Spleen (tissue), 11 donors: ENCODE data around the gene PLEKHF1. TPM values are rescaled to one million over a fixed set of nuclear protein-coding genes. Genes with fewer than 3 reads are reported as not detected.

Experiments
- DNase-seq: peaks from one replicate; pipeline ENCODE4 v3.0.0-alpha.2; 2020
- H3K27ac ChIP-seq, 8 donors: fragments of 200-600 bp; sonication (generic) in 7 of 8; 1 replicate in 4 of 8; 2 replicates in 4 of 8; pipeline versions ENCODE4 v1.5.0 to v1.8.0; 2016 to 2021; ENCODE audit warnings: inconsistent platforms in 4 of 8, mild to moderate bottlenecking in 4 of 8, moderate library complexity in 1 of 8
- H3K27me3 ChIP-seq, 7 donors: fragments of 200-600 bp; sonication (generic) in 6 of 7; replicated peaks in 1 of 7; 1 replicate in 4 of 7; 2 replicates in 3 of 7; pipeline versions ENCODE4 v1.5.0 to v1.8.0; 2016 to 2021; ENCODE audit warnings: inconsistent platforms in 3 of 7, mild to moderate bottlenecking in 1 of 7
- H3K36me3 ChIP-seq, 6 donors: fragments of 200-600 bp; sonication (generic) in 5 of 6; 1 replicate in 4 of 6; 2 replicates in 2 of 6; pipeline versions ENCODE4 v1.5.0 to v1.8.0; 2016 to 2021; ENCODE audit warnings: inconsistent platforms in 2 of 6
- H3K4me1 ChIP-seq, 6 donors: fragments of 200-600 bp; sonication (generic) in 5 of 6; 1 replicate in 3 of 6; 2 replicates in 3 of 6; pipeline versions ENCODE4 v1.5.0 to v1.8.0; 2016 to 2021; ENCODE audit warnings: inconsistent platforms in 3 of 6
- H3K4me3 ChIP-seq, 8 donors: fragments of 200-600 bp; sonication (generic) in 7 of 8; 1 replicate in 4 of 8; 2 replicates in 4 of 8; pipeline versions ENCODE4 v1.5.0 to v1.8.0; 2016 to 2021; ENCODE audit warnings: inconsistent platforms in 4 of 8, mild to moderate bottlenecking in 4 of 8, moderate library complexity in 2 of 8
- H3K9me3 ChIP-seq, 8 donors: fragments of 200-600 bp; sonication (generic) in 7 of 8; 1 replicate in 4 of 8; 2 replicates in 4 of 8; pipeline versions ENCODE4 v1.5.0 to v1.8.0; 2016 to 2021; ENCODE audit warnings: inconsistent platforms in 4 of 8
- POLR2A ChIP-seq, 3 donors: fragments of 450-650 bp; IDR thresholded peaks; one replicate each; pipeline ENCODE4 v1.5.1; 2017; ENCODE audit warnings: antibody characterized with exemption in 3 of 3, mild to moderate bottlenecking in 1 of 3
- POLR2AphosphoS5 ChIP-seq, 3 donors: sonication (generic); formaldehyde crosslinking; IDR thresholded peaks; one replicate each; pipeline ENCODE4 v1.5.1; 2017; ENCODE audit warnings: antibody characterized with exemption in 3 of 3
- WGBS, 5 donors: extraction: QIAGEN DNeasy Blood & Tissue Kit in 3 of 5; methylation state at CpG; one replicate each; pipeline versions ENCODE4 v1.1.5 to v1.1.7; 2013 to 2018; 5-methylcytosine and 5-hydroxymethylcytosine counted together
- intact Hi-C: fragments of 100-400 bp; cut with DNase I; formaldehyde crosslinking; loops from one replicate; pipeline ENCODE4 v1.15.0; 2023; ENCODE audit warnings: low total_unique reads
- polyA plus RNA-seq, 3 donors: library from polyadenylated mRNA; stranded (reverse); fragments of 200-250 nt; gene quantifications; one replicate each; pipeline ENCODE4 v1.2.1, GENCODE V29; 2013
- total RNA-seq, 7 donors: library from RNA; depleted of rRNA in 3 of 7; stranded (reverse); fragments of >200 nt in 3 of 7; fragmentation: NEBNext Ultra II Directional in 4 of 7; extraction: Animal tissue kit (Norgen Biotek cat#: 25700) in 4 of 7; gene quantifications; one replicate each; pipeline versions ENCODE4 v1.1.0 to v1.2.1, GENCODE V29; 2016 to 2021
- TF ChIP-seq, protein P1 (sequence below), 11 experiments: fragments of 200-600 bp in 7 of 11; fragments of 450-650 bp in 4 of 11; sonication (generic) in 4 of 11; IDR thresholded peaks in 8 of 11; conservative IDR thresholded peaks in 3 of 11; 1 replicate in 7 of 11; 2 replicates in 4 of 11; pipeline versions ENCODE4 v1.4.0 to v1.8.0; 2016 to 2021; ENCODE audit warnings: antibody characterized with exemption in 11 of 11, inconsistent platforms in 4 of 11, mild to moderate bottlenecking in 1 of 11
- donor health status: healthy with polysubstance abuse.
- donor health status: DM: no; HTN: no; CAD: no; lungs with moderate emphysema.
- donor health status: DM: no; HTN: no; CAD: no.
- donor health status: Bipolar disorder and iron deficiency.
- donor health status: healthy.
- donor health status: DM: no; HTN: no; CAD: no.
- donor health status: DM: yes; HTN: yes; CAD: no.

Gene PLEKHF1
- total and polyA plus RNA-seq, 10 donors = 9.7 to 28.0 (median 18.2) TPM

GRCh38 chr19:29634002-29634401 lies 31.3 kb upstream of the PLEKHF1 start:
- no peaks in the 10 kb centered on the region for H3K27me3 ChIP-seq
- H3K27ac ChIP-seq = no peak overlapping the region
- no peaks in the 10 kb centered on the region for H3K36me3 ChIP-seq
- no peaks in the 10 kb centered on the region for H3K4me1 ChIP-seq
- H3K4me3 ChIP-seq = no peak overlapping the region
- DNase-seq = no peak
- WGBS, 5 donors = 74 to 80% (median 76%) methylated on average over 2 of the region's 2 CpGs
- intact Hi-C loops = no loop called here
- H3K9me3 ChIP-seq = peaks cover 0 to 5% (median 0%) of the 10 kb centered on the region in 8 donors
- TF ChIP-seq POLR2A (IDR thresholded peaks at IDR 0.05) = no peak
- TF ChIP-seq, protein P1, sequence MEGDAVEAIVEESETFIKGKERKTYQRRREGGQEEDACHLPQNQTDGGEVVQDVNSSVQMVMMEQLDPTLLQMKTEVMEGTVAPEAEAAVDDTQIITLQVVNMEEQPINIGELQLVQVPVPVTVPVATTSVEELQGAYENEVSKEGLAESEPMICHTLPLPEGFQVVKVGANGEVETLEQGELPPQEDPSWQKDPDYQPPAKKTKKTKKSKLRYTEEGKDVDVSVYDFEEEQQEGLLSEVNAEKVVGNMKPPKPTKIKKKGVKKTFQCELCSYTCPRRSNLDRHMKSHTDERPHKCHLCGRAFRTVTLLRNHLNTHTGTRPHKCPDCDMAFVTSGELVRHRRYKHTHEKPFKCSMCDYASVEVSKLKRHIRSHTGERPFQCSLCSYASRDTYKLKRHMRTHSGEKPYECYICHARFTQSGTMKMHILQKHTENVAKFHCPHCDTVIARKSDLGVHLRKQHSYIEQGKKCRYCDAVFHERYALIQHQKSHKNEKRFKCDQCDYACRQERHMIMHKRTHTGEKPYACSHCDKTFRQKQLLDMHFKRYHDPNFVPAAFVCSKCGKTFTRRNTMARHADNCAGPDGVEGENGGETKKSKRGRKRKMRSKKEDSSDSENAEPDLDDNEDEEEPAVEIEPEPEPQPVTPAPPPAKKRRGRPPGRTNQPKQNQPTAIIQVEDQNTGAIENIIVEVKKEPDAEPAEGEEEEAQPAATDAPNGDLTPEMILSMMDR (IDR thresholded peaks at IDR 0.05 in 8 of 11, conservative IDR thresholded peaks at IDR 0.05 in 3 of 11) = no peak
- TF ChIP-seq POLR2AphosphoS5 (IDR thresholded peaks at IDR 0.05) = no peak

- no peaks in the 10 kb centered on the region for H3K4me1 ChIP-seq
Measured at GRCh38 chr19:29634423-29635130, 30.7 kb upstream of the PLEKHF1 start.

DNA sequence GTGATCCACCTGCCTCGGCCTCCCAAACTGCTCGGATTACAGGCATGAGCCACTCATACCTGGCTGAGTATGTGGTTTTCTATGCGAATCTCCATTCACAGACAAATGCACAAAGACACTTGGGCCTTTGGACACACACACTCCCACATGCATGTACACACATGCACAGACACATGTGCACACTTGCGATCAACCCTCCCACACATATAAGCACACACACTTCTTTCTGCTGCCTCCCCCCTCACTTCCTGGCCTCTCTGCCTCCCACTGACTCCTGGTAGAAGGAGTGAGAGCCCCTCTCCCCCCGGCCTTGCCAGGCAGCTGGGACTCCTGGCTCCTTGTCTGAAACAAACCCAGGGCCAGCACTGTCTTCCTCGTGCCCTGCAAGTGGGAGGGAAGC lies 29.3 kb upstream of the PLEKHF1 start:
- DNase-seq = peak; percentile 33
- 82 to 88% (median 84%) methylated on average over 6 of the region's 6 CpGs for WGBS, 5 donors

More at GRCh38 chr19:29634423-29635130, 30.7 kb upstream of the PLEKHF1 start:
- peak; percentile 23 for DNase-seq
- Histone ChIP-seq H3K9me3 (peaks cover 0 to 5% (median 0%) of the 10 kb centered on the region in 8 donors), H3K27me3 (no peaks in the 10 kb centered on the region), H3K27ac (no peak overlapping the region), H3K36me3 (no peaks in the 10 kb centered on the region), H3K4me3 (no peak overlapping the region)
- WGBS, 5 donors = 77 to 87% (median 79%) methylated on average over 6 of the region's 6 CpGs
- TF ChIP-seq POLR2A (IDR thresholded peaks at IDR 0.05) (no peak), POLR2AphosphoS5 (IDR thresholded peaks at IDR 0.05) (no peak)
- TF ChIP-seq, protein P1 (IDR thresholded peaks at IDR 0.05 in 8 of 11, conservative IDR thresholded peaks at IDR 0.05 in 3 of 11) = no peak
- intact Hi-C loops = no loop called here

More for the DNA sequence above, 29.3 kb upstream of the PLEKHF1 start:
- Histone ChIP-seq H3K4me1 (no peaks in the 10 kb centered on the region), H3K27ac (no peak overlapping the region), H3K36me3 (no peaks in the 10 kb centered on the region), H3K4me3 (no peak overlapping the region), H3K27me3 (no peaks in the 10 kb centered on the region), H3K9me3 (peaks cover 0 to 5% (median 0%) of the 10 kb centered on the region in 8 donors)
- TF ChIP-seq POLR2AphosphoS5 (IDR thresholded peaks at IDR 0.05) (no peak), POLR2A (IDR thresholded peaks at IDR 0.05) (no peak)
- TF ChIP-seq, protein P1 (IDR thresholded peaks at IDR 0.05 in 8 of 11, conservative IDR thresholded peaks at IDR 0.05 in 3 of 11) = no peak
- intact Hi-C loops = no loop called here
